Suprapubic skin (tissue), 4 donors: ENCODE results near the gene ROR2. TPM values are rescaled to one million over a fixed set of nuclear protein-coding genes. Genes with fewer than 3 reads are reported as not detected.

Experiments used
- DNase-seq, 2 donors: peaks; one replicate each; pipeline ENCODE4 v3.0.0-alpha.2; 2019; ENCODE audit warnings: low spot score in 2 of 2
- H3K27ac ChIP-seq: fragments of 200-600 bp; sonication (generic); one replicate; pipeline ENCODE4 v1.5.1; 2019
- H3K27me3 ChIP-seq: fragments of 200-600 bp; sonication (generic); one replicate; pipeline ENCODE4 v1.5.1; 2019
- H3K36me3 ChIP-seq: fragments of 200-600 bp; sonication (generic); one replicate; pipeline ENCODE4 v1.5.1; 2019
- H3K4me1 ChIP-seq: fragments of 200-600 bp; sonication (generic); one replicate; pipeline ENCODE4 v1.5.1; 2019
- H3K4me3 ChIP-seq: fragments of 200-600 bp; sonication (generic); one replicate; pipeline ENCODE4 v1.5.1; 2019; ENCODE audit warnings: mild to moderate bottlenecking
- H3K9me3 ChIP-seq: fragments of 200-600 bp; sonication (generic); one replicate; pipeline ENCODE4 v1.5.1; 2019
- EP300 ChIP-seq: sonication (generic); formaldehyde crosslinking; IDR thresholded peaks from one replicate; pipeline ENCODE4 v1.6.1; 2017; ENCODE audit warnings: antibody characterized with exemption
- POLR2A ChIP-seq, 2 donors: fragments of 450-650 bp; IDR thresholded peaks; one replicate each; pipeline ENCODE4 v1.6.1; 2017; ENCODE audit warnings: antibody characterized with exemption in 2 of 2, mild to moderate bottlenecking in 2 of 2, moderate library complexity in 2 of 2
- POLR2AphosphoS5 ChIP-seq, 3 donors: sonication (generic); formaldehyde crosslinking; IDR thresholded peaks; one replicate each; pipeline ENCODE4 v1.6.1; 2017; ENCODE audit warnings: antibody characterized with exemption in 3 of 3
- WGBS: methylation state at CpG from one replicate; pipeline ENCODE4 v1.1.5; 2018; 5-methylcytosine and 5-hydroxymethylcytosine counted together
- total RNA-seq, 4 donors: library from RNA; depleted of rRNA; stranded (reverse); fragments of >200 nt; gene quantifications; one replicate each; pipeline ENCODE4 v1.1.0, GENCODE V29; 2016
- TF ChIP-seq, protein P1 (sequence below), 2 donors: fragments of 200-600 bp in 1 of 2; fragments of 450-650 bp in 1 of 2; sonication (generic) in 1 of 2; IDR thresholded peaks; one replicate each; pipeline ENCODE4 v1.5.1; 2016 to 2019; ENCODE audit warnings: antibody characterized with exemption in 2 of 2, mild to moderate bottlenecking in 1 of 2, moderate library complexity in 1 of 2

ROR2 gene
- total RNA-seq, 4 donors from 2014 or later: 3.3 to 7.3 (median 5.0) TPM

GRCh38 chr9:91945277-91946085 lies 4.5 kb downstream of the ROR2 start:
- TF ChIP-seq POLR2A (IDR thresholded peaks at IDR 0.05) (no peak), POLR2AphosphoS5 (IDR thresholded peaks at IDR 0.05) (no peak), EP300 (no peak)
- TF ChIP-seq, protein P1, sequence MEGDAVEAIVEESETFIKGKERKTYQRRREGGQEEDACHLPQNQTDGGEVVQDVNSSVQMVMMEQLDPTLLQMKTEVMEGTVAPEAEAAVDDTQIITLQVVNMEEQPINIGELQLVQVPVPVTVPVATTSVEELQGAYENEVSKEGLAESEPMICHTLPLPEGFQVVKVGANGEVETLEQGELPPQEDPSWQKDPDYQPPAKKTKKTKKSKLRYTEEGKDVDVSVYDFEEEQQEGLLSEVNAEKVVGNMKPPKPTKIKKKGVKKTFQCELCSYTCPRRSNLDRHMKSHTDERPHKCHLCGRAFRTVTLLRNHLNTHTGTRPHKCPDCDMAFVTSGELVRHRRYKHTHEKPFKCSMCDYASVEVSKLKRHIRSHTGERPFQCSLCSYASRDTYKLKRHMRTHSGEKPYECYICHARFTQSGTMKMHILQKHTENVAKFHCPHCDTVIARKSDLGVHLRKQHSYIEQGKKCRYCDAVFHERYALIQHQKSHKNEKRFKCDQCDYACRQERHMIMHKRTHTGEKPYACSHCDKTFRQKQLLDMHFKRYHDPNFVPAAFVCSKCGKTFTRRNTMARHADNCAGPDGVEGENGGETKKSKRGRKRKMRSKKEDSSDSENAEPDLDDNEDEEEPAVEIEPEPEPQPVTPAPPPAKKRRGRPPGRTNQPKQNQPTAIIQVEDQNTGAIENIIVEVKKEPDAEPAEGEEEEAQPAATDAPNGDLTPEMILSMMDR (IDR thresholded peaks at IDR 0.05): no peak
- WGBS: 20% methylated on average over 10 of the region's 10 CpGs
- peaks cover 25% of the 10 kb centered on the region for H3K27me3 ChIP-seq
- no peaks in the 10 kb centered on the region for H3K9me3 ChIP-seq
- no peak overlapping the region for H3K4me3 ChIP-seq
- DNase-seq: no peak
- H3K36me3 ChIP-seq: no peaks in the 10 kb centered on the region
- H3K27ac ChIP-seq: no peak overlapping the region
- H3K4me1 ChIP-seq: peaks cover 35% of the 10 kb centered on the region

DNA sequence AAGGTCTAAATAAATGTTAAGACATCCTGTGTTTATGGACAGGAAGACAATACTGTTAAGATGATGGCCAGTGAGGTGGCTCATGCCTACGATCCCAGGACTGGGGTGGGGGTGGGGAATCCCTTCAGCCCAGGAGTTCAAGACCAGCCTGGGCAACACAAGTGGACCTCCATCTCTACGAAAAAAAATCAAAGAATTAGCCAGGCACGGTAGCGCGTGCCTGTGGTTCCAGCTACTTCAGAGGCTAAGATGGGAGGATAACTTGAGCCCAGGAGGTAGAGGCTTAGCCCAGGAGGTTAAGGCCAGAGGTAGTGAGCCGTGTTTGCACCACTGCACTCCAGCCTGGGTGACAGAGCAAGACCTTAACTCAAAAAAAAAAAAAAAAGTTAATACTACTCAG lies 5.3 kb downstream of the ROR2 start:
- no peaks in the 10 kb centered on the region for H3K9me3 ChIP-seq
- no peak for DNase-seq
- TF ChIP-seq POLR2A (IDR thresholded peaks at IDR 0.05) (no peak), EP300 (no peak), POLR2AphosphoS5 (IDR thresholded peaks at IDR 0.05) (no peak)
- TF ChIP-seq, protein P1 (IDR thresholded peaks at IDR 0.05): no peak
- WGBS: 87% methylated on average over 6 of the region's 6 CpGs
- H3K27me3 ChIP-seq: peaks cover 18% of the 10 kb centered on the region
- no peaks in the 10 kb centered on the region for H3K36me3 ChIP-seq
- H3K4me3 ChIP-seq: no peak overlapping the region
- no peak overlapping the region for H3K27ac ChIP-seq
- H3K4me1 ChIP-seq: peaks cover 28% of the 10 kb centered on the region

DNA sequence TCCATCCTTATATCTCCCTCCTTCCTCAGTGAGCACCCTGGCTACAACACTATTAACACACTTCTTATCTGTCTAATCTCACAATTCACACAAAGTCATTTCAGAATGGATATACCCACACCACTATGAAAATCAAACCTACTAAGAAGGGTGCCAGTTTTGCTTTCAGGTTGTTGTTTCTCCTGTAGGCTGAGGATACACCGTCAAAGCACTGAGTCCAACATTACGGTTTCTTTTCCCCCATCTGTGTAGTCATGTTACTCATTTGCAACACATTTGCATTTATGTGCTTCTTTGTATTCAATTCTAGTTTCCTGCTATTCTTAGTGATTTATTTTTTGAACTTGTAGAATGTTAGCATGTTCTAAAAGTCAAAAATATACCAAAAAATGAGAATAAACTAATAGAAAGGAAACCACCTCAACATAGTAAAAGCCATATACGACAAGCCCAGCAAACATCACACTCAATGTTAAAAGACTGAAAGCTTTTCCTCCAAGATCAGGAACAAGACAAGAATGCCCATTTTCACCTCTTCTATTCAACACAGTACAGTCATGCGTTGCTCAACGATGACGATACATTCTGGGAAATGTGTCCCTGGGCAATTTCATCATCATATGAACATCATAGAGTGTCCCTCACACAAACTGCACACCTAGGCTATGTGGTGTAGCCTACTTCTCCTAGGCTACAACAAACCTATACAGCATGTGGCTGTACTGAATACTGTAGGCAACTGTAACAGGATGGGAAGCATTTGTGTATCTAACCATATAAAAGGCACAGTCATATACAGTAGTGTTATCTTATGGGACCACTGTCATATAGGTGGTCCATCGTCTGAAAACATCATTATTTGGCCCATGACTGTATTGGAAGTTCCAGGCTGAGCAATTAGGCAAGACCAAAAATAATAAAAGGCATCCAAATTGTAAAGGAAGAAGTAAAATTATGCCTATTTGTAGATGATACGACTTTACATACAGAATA lies 6.3 kb downstream of the ROR2 start:
- Histone ChIP-seq H3K4me3 (no peak overlapping the region), H3K27ac (no peak overlapping the region), H3K4me1 (peaks cover 19% of the 10 kb centered on the region), H3K36me3 (no peaks in the 10 kb centered on the region), H3K27me3 (peaks cover 8% of the 10 kb centered on the region), H3K9me3 (no peaks in the 10 kb centered on the region)
- TF ChIP-seq EP300: no peak
- no peak for TF ChIP-seq POLR2A (IDR thresholded peaks at IDR 0.05)
- TF ChIP-seq, protein P1 (IDR thresholded peaks at IDR 0.05): no peak
- TF ChIP-seq POLR2AphosphoS5 (IDR thresholded peaks at IDR 0.05): no peak
- 92% methylated on average over 8 of the region's 8 CpGs for WGBS
- DNase-seq: no peak

GRCh38 chr9:91942201-91942600 lies 7.8 kb downstream of the ROR2 start:
- 87% methylated on average over 5 of the region's 5 CpGs for WGBS
- H3K27me3 ChIP-seq: no peaks in the 10 kb centered on the region
- TF ChIP-seq, protein P1 (IDR thresholded peaks at IDR 0.05): no peak
- TF ChIP-seq POLR2AphosphoS5 (IDR thresholded peaks at IDR 0.05) (no peak), POLR2A (IDR thresholded peaks at IDR 0.05) (no peak), EP300 (no peak)
- no peak overlapping the region for H3K4me3 ChIP-seq
- no peaks in the 10 kb centered on the region for H3K9me3 ChIP-seq
- peaks cover 12% of the 10 kb centered on the region for H3K4me1 ChIP-seq
- H3K27ac ChIP-seq: no peak overlapping the region
- no peak for DNase-seq
- H3K36me3 ChIP-seq: no peaks in the 10 kb centered on the region

GRCh38 chr9:91939978-91940377 lies 10.1 kb downstream of the ROR2 start:
- DNase-seq: no peak
- Histone ChIP-seq H3K27me3 (no peaks in the 10 kb centered on the region), H3K4me3 (no peak overlapping the region), H3K36me3 (no peaks in the 10 kb centered on the region), H3K4me1 (no peaks in the 10 kb centered on the region), H3K27ac (no peak overlapping the region), H3K9me3 (no peaks in the 10 kb centered on the region)
- TF ChIP-seq EP300 (no peak), POLR2AphosphoS5 (IDR thresholded peaks at IDR 0.05) (no peak), POLR2A (IDR thresholded peaks at IDR 0.05) (no peak)
- TF ChIP-seq, protein P1 (IDR thresholded peaks at IDR 0.05): no peak
- 96% methylated on average over 7 of the region's 7 CpGs for WGBS
